ENCODE results near the gene LRRC43.

The LRRC43 gene

GRCh38 chr12:122197612-122197966 is 14.7 kb downstream of the LRRC43 start:
- WGBS (ENCODE audit: extremely low coverage, insufficient coverage, low lambda C conversion rate): no CpG with 5 or more reads among the region's 1 CpG

DNA sequence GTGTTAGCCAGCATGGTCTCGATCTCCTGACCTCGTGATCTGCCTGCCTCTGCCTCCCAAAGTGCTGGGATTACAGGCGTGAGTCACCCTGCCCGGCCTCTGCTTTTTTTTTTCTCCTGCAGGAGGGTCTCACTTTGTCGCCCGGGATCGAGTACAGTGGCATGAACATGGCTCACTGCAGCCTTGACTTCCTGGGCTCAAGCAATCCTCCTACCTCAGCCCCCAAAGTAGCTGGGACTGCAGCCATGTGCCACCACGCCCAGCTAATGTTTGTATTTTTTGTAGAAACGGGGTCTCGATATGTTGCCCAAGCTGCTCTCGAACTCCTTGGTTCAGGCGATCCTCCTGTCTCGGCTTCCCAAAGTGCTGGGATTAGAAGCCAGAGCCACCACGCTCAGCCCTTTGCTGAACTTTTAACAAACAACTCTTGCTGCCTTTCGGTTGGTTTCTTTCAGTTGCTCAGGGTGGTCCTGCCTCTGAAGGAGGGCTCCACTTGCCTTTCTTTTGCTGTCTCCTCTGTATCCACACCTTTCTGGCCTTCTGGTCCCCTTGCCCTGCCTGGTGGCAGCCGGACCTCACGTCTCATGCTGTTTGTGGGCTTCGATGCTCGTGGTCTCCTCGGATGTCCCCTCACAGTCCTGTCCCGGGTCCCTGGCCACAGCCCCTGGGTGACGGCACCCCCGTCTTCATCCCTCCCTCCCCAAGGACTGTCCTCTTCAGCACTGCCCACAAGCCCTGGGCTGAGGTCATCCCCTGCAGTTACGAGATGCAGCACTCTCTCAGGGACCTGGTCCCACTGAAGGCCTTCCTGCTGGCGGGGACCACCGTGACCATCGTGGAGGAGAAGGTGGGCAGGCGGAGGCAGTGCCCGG is 16.8 kb downstream of the LRRC43 start:
- no peaks in the 10 kb centered on the region for H3K79me1 ChIP-seq (ENCODE audit: low read length)
- peaks cover 3% of the 10 kb centered on the region for H3K27me3 ChIP-seq (ENCODE audit: insufficient read depth, low read length, poor library complexity)
- no peaks in the 10 kb centered on the region for H3K79me2 ChIP-seq (ENCODE audit: control insufficient read depth, insufficient read depth, low read length)
- H3K4me3 ChIP-seq (ENCODE audit: low read length): no peak overlapping the region
- no peak overlapping the region for H2BK5ac ChIP-seq (ENCODE audit: low read length)
- no peak overlapping the region for H3K23ac ChIP-seq (ENCODE audit: low read length)
- no peak overlapping the region for H4K5ac ChIP-seq (ENCODE audit: low read length)
- whole genome bisulfite sequencing (ENCODE audit: extremely low coverage, insufficient coverage, low lambda C conversion rate): no CpG with 5 or more reads among the region's 29 CpGs
- no peaks in the 10 kb centered on the region for H3K4me1 ChIP-seq (ENCODE audit: control insufficient read depth, low read depth, low read length)
- no peak overlapping the region for H3K9ac ChIP-seq (ENCODE audit: low read length)
- no peak overlapping the region for H2BK15ac ChIP-seq (replicated peaks; ENCODE audit: low read depth)
- no peak for DNase-seq
- H3K56ac ChIP-seq (ENCODE audit: low read length): no peak overlapping the region
- no peak overlapping the region for H3K18ac ChIP-seq (ENCODE audit: low read length)
- H3K27ac ChIP-seq (ENCODE audit: low read depth, low read length): no peak overlapping the region
- H2BK120ac ChIP-seq (ENCODE audit: low read depth, low read length): no peak overlapping the region
- no peak overlapping the region for H3K4me2 ChIP-seq (ENCODE audit: low read length)
- no peaks in the 10 kb centered on the region for H3K36me3 ChIP-seq (ENCODE audit: control insufficient read depth, insufficient read depth, low read length)
- H2AK5ac ChIP-seq (ENCODE audit: low read length): no peak overlapping the region
- no peak overlapping the region for H4K8ac ChIP-seq (ENCODE audit: low read depth, low read length)
- H3K4ac ChIP-seq (ENCODE audit: low read depth, low read length): no peak overlapping the region

More at GRCh38 chr12:122197612-122197966, 14.7 kb downstream of the LRRC43 start:
- Histone ChIP-seq H3K9ac (ENCODE audit: low read length) (no peak overlapping the region), H4K8ac (ENCODE audit: low read depth, low read length) (no peak overlapping the region), H2AK5ac (ENCODE audit: low read length) (no peak overlapping the region), H2BK120ac (ENCODE audit: low read depth, low read length) (no peak overlapping the region), H3K4me1 (ENCODE audit: control insufficient read depth, low read depth, low read length) (no peaks in the 10 kb centered on the region), H3K36me3 (ENCODE audit: control insufficient read depth, insufficient read depth, low read length) (no peaks in the 10 kb centered on the region), H3K4me2 (ENCODE audit: low read length) (no peak overlapping the region), H3K4ac (ENCODE audit: low read depth, low read length) (no peak overlapping the region), H3K27me3 (ENCODE audit: insufficient read depth, low read length, poor library complexity) (no peaks in the 10 kb centered on the region), H3K27ac (ENCODE audit: low read depth, low read length) (no peak overlapping the region), H3K79me1 (ENCODE audit: low read length) (no peaks in the 10 kb centered on the region), H3K79me2 (ENCODE audit: control insufficient read depth, insufficient read depth, low read length) (no peaks in the 10 kb centered on the region), H2BK5ac (ENCODE audit: low read length) (no peak overlapping the region), H3K23ac (ENCODE audit: low read length) (no peak overlapping the region), H4K5ac (ENCODE audit: low read length) (no peak overlapping the region), H3K4me3 (ENCODE audit: low read length) (no peak overlapping the region), H3K18ac (ENCODE audit: low read length) (no peak overlapping the region), H3K56ac (ENCODE audit: low read length) (no peak overlapping the region), H2BK15ac (replicated peaks; ENCODE audit: low read depth) (no peak overlapping the region)
- DNase-seq: no peak

DNA sequence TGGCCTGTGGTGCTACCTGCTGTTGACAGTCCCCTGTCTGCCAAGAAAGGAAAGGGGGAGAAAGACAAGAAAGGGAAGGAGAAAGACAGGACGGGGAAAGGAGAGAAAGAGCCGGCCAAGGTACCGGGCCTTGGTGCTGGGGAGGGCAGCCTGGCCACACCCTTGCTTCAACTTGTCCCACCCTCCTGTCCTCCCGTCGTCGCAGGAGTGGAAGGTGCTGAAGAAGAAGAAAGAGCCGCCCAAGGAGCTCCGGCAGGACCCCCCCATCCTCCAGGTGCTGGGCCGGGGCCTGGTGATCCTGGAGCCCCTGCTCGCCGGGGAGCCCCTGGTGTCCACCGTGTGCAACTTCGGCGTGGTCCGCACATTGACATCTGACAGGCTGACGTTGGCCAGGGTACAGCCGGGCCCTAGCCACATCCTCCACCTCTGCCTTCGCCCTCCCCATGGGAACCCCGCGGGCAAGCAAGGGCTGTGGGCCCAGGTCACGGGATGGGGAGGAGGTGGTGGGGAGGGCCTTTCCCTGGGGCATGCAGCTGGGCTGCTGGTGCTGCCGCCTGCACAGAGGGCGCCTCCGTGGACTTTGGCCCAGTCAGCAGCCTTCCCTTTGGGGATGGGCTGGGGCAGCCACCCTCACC is 17.7 kb downstream of the LRRC43 start:
- no peak for DNase-seq
- no peak overlapping the region for H3K4me2 ChIP-seq (ENCODE audit: low read length)
- no peak overlapping the region for H3K18ac ChIP-seq (ENCODE audit: low read length)
- no peak overlapping the region for H2BK15ac ChIP-seq (replicated peaks; ENCODE audit: low read depth)
- H3K36me3 ChIP-seq (ENCODE audit: control insufficient read depth, insufficient read depth, low read length): no peaks in the 10 kb centered on the region
- no peaks in the 10 kb centered on the region for H3K79me2 ChIP-seq (ENCODE audit: control insufficient read depth, insufficient read depth, low read length)
- no peak overlapping the region for H3K23ac ChIP-seq (ENCODE audit: low read length)
- H2BK5ac ChIP-seq (ENCODE audit: low read length): no peak overlapping the region
- no peak overlapping the region for H2AK5ac ChIP-seq (ENCODE audit: low read length)
- no peaks in the 10 kb centered on the region for H3K79me1 ChIP-seq (ENCODE audit: low read length)
- WGBS (ENCODE audit: extremely low coverage, insufficient coverage, low lambda C conversion rate): no CpG with 5 or more reads among the region's 24 CpGs
- H3K4me3 ChIP-seq (ENCODE audit: low read length): no peak overlapping the region
- no peak overlapping the region for H3K4ac ChIP-seq (ENCODE audit: low read depth, low read length)
- no peak overlapping the region for H3K56ac ChIP-seq (ENCODE audit: low read length)
- no peaks in the 10 kb centered on the region for H3K4me1 ChIP-seq (ENCODE audit: control insufficient read depth, low read depth, low read length)
- H2BK120ac ChIP-seq (ENCODE audit: low read depth, low read length): no peak overlapping the region
- no peak overlapping the region for H4K8ac ChIP-seq (ENCODE audit: low read depth, low read length)
- no peak overlapping the region for H3K27ac ChIP-seq (ENCODE audit: low read depth, low read length)
- no peak overlapping the region for H3K9ac ChIP-seq (ENCODE audit: low read length)
- no peak overlapping the region for H4K5ac ChIP-seq (ENCODE audit: low read length)
- H3K27me3 ChIP-seq (ENCODE audit: insufficient read depth, low read length, poor library complexity): peaks cover 3% of the 10 kb centered on the region

GRCh38 chr12:122201381-122201780 is 18.5 kb downstream of the LRRC43 start:
- H3K36me3 ChIP-seq (ENCODE audit: control insufficient read depth, insufficient read depth, low read length): no peaks in the 10 kb centered on the region
- no peaks in the 10 kb centered on the region for H3K4me1 ChIP-seq (ENCODE audit: control insufficient read depth, low read depth, low read length)
- no peak overlapping the region for H2BK5ac ChIP-seq (ENCODE audit: low read length)
- H3K4me3 ChIP-seq (ENCODE audit: low read length): no peak overlapping the region
- H3K4ac ChIP-seq (ENCODE audit: low read depth, low read length): no peak overlapping the region
- no peak overlapping the region for H2AK5ac ChIP-seq (ENCODE audit: low read length)
- no peak overlapping the region for H3K27ac ChIP-seq (ENCODE audit: low read depth, low read length)
- no peak overlapping the region for H3K56ac ChIP-seq (ENCODE audit: low read length)
- H3K79me2 ChIP-seq (ENCODE audit: control insufficient read depth, insufficient read depth, low read length): no peaks in the 10 kb centered on the region
- no peak overlapping the region for H4K5ac ChIP-seq (ENCODE audit: low read length)
- no peak overlapping the region for H2BK120ac ChIP-seq (ENCODE audit: low read depth, low read length)
- H2BK15ac ChIP-seq (replicated peaks; ENCODE audit: low read depth): no peak overlapping the region
- WGBS (ENCODE audit: extremely low coverage, insufficient coverage, low lambda C conversion rate): no CpG with 5 or more reads among the region's 5 CpGs
- no peak overlapping the region for H3K9ac ChIP-seq (ENCODE audit: low read length)
- H3K18ac ChIP-seq (ENCODE audit: low read length): no peak overlapping the region
- no peak overlapping the region for H4K8ac ChIP-seq (ENCODE audit: low read depth, low read length)
- no peak overlapping the region for H3K4me2 ChIP-seq (ENCODE audit: low read length)
- H3K79me1 ChIP-seq (ENCODE audit: low read length): no peaks in the 10 kb centered on the region
- H3K23ac ChIP-seq (ENCODE audit: low read length): no peak overlapping the region
- H3K27me3 ChIP-seq (ENCODE audit: insufficient read depth, low read length, poor library complexity): peaks cover 3% of the 10 kb centered on the region
- DNase-seq: no peak

DNA sequence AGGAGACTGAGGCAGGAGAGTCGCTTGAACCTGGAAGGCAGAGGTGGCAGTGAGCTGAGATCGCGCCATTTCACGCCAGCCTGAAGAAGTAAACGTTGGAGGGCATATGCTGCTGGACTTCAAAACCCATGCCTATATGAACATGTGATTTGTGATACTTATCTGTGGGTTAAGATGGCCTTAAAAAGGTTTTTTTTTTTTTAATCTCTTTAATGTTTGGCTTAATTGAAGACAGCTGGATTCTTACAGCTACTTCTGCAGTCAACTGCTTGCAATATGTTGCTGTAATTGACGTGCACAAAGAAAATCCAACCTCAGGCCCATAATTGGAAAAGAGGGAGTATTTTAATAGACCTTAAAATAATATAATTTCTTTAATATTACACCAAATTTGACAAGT is 19.1 kb downstream of the LRRC43 start:
- no peaks in the 10 kb centered on the region for H3K4me1 ChIP-seq (ENCODE audit: control insufficient read depth, low read depth, low read length)
- no peaks in the 10 kb centered on the region for H3K36me3 ChIP-seq (ENCODE audit: control insufficient read depth, insufficient read depth, low read length)
- H3K79me2 ChIP-seq (ENCODE audit: control insufficient read depth, insufficient read depth, low read length): no peaks in the 10 kb centered on the region
- no peak overlapping the region for H2BK15ac ChIP-seq (replicated peaks; ENCODE audit: low read depth)
- DNase-seq: no peak
- no peak overlapping the region for H4K5ac ChIP-seq (ENCODE audit: low read length)
- H3K4me3 ChIP-seq (ENCODE audit: low read length): no peak overlapping the region
- no peak overlapping the region for H3K23ac ChIP-seq (ENCODE audit: low read length)
- no peak overlapping the region for H2BK120ac ChIP-seq (ENCODE audit: low read depth, low read length)
- no peak overlapping the region for H3K4ac ChIP-seq (ENCODE audit: low read depth, low read length)
- H3K18ac ChIP-seq (ENCODE audit: low read length): no peak overlapping the region
- no peak overlapping the region for H3K56ac ChIP-seq (ENCODE audit: low read length)
- H3K27me3 ChIP-seq (ENCODE audit: insufficient read depth, low read length, poor library complexity): peaks cover 3% of the 10 kb centered on the region
- no peak overlapping the region for H3K9ac ChIP-seq (ENCODE audit: low read length)
- no CpG with 5 or more reads among the region's 6 CpGs for WGBS (ENCODE audit: extremely low coverage, insufficient coverage, low lambda C conversion rate)
- no peak overlapping the region for H3K4me2 ChIP-seq (ENCODE audit: low read length)
- H3K27ac ChIP-seq (ENCODE audit: low read depth, low read length): no peak overlapping the region
- H3K79me1 ChIP-seq (ENCODE audit: low read length): no peaks in the 10 kb centered on the region
- no peak overlapping the region for H2AK5ac ChIP-seq (ENCODE audit: low read length)
- no peak overlapping the region for H4K8ac ChIP-seq (ENCODE audit: low read depth, low read length)
- no peak overlapping the region for H2BK5ac ChIP-seq (ENCODE audit: low read length)

Measured in mesendoderm (in vitro differentiated cells).